Activated naive CD4-positive, alpha-beta T cell treated with anti-CD3 and anti-CD28 coated beads, Interleukin-2, amount 50 U/mL, for 72 hours (primary cell): ENCODE measurements around the gene DNAJB13. TPM values are rescaled to one million over a fixed set of nuclear protein-coding genes. Genes with fewer than 3 reads are reported as not detected.
A peak's percentile ranks its signal among the peaks of the same experiment; 100 is the strongest.

Source experiments
- ATAC-seq, 2 donors: fragments of 150-1000 bp; cut with Tn5 transposase; 2 replicates each; pipeline ENCODE4 v1.10.0; 2021; ENCODE audit warnings: mild to moderate bottlenecking in 2 of 2, moderate library complexity in 2 of 2
- DNase-seq, 2 donors: peaks; one replicate each; pipeline ENCODE4 v3.0.0; 2021 to 2022; ENCODE audit warnings: low spot score in 2 of 2
- H3K27ac Mint-ChIP-seq, 2 donors: one replicate each; pipeline ENCODE4 v1.8.0; 2022; ENCODE audit warnings: mild to moderate bottlenecking in 2 of 2, mixed read lengths in 2 of 2
- H3K36me3 Mint-ChIP-seq, 2 donors: one replicate each; pipeline ENCODE4 v1.8.0; 2022; ENCODE audit warnings: mixed read lengths in 2 of 2
- H3K9me3 Mint-ChIP-seq, 2 donors: one replicate each; pipeline ENCODE4 v1.8.0; 2022; ENCODE audit warnings: mixed read lengths in 2 of 2
- total RNA-seq, 2 donors: library from RNA; stranded (reverse); gene quantifications; one replicate each; pipeline ENCODE4 v1.2.3, GENCODE V29; 2022

DNAJB13 gene
- total RNA-seq, 2 donors from 2014 or later = 0.29 to 0.32 TPM

- Mint-ChIP-seq H3K36me3 (peaks cover 0 to 10% of the 10 kb centered on the region in 2 donors), H3K9me3 (no peaks in the 10 kb centered on the region), H3K27ac (no peak overlapping the region)
- DNase-seq (no peak), ATAC-seq (no peak)
Measured at GRCh38 chr11:73944901-73945300, 5.9 kb upstream of the DNAJB13 start.

GRCh38 chr11:73945396-73945795 lies 5.4 kb upstream of the DNAJB13 start:
- Mint-ChIP-seq H3K36me3 (peaks cover 0 to 10% of the 10 kb centered on the region in 2 donors), H3K27ac (no peak overlapping the region), H3K9me3 (no peaks in the 10 kb centered on the region)
- no peak for ATAC-seq
- no peak for DNase-seq

GRCh38 chr11:73946798-73947458 lies 3.9 kb upstream of the DNAJB13 start:
- DNase-seq (no peak), ATAC-seq (no peak)
- Mint-ChIP-seq H3K9me3 (no peaks in the 10 kb centered on the region), H3K36me3 (peaks cover 0 to 1% of the 10 kb centered on the region in 2 donors), H3K27ac (no peak overlapping the region)

- Mint-ChIP-seq H3K9me3 (no peaks in the 10 kb centered on the region), H3K36me3 (no peaks in the 10 kb centered on the region), H3K27ac (peak overlapping the region in 1 of 2 donors; percentile 19)
- no peak for ATAC-seq
- no peak for DNase-seq
Measured at GRCh38 chr11:73949246-73949645, 1.6 kb upstream of the DNAJB13 start.

GRCh38 chr11:73949912-73950311 lies 914 bp upstream of the DNAJB13 start:
- Mint-ChIP-seq H3K27ac (no peak overlapping the region), H3K36me3 (no peaks in the 10 kb centered on the region), H3K9me3 (no peaks in the 10 kb centered on the region)
- ATAC-seq (no peak), DNase-seq (no peak)

- Mint-ChIP-seq H3K36me3 (no peaks in the 10 kb centered on the region), H3K27ac (no peak overlapping the region)
Measured at GRCh38 chr11:73951797-73952196, 971 bp downstream of the DNAJB13 start.

GRCh38 chr11:73956876-73957653 lies 6.2 kb downstream of the DNAJB13 start:
- no peak for ATAC-seq
- H3K9me3 Mint-ChIP-seq = no peaks in the 10 kb centered on the region
- H3K36me3 Mint-ChIP-seq = no peaks in the 10 kb centered on the region
- peak in 1 of 2 donors; percentile 46 for DNase-seq
- H3K27ac Mint-ChIP-seq = no peak overlapping the region

More at GRCh38 chr11:73951797-73952196, 971 bp downstream of the DNAJB13 start:
- ATAC-seq (no peak), DNase-seq (no peak)
- no peaks in the 10 kb centered on the region for H3K9me3 Mint-ChIP-seq

- no peak overlapping the region for H3K27ac Mint-ChIP-seq
- H3K9me3 Mint-ChIP-seq = no peaks in the 10 kb centered on the region
- ATAC-seq = peak in 1 of 2 donors; percentile 46
- no peaks in the 10 kb centered on the region for H3K36me3 Mint-ChIP-seq
- peak in 1 of 2 donors; percentile 43 for DNase-seq
Measured at GRCh38 chr11:73957654-73958361, 7.0 kb downstream of the DNAJB13 start.

GRCh38 chr11:73958521-73959141 lies 7.8 kb downstream of the DNAJB13 start:
- H3K9me3 Mint-ChIP-seq = no peaks in the 10 kb centered on the region
- H3K36me3 Mint-ChIP-seq = no peaks in the 10 kb centered on the region
- DNase-seq = no peak
- H3K27ac Mint-ChIP-seq = no peak overlapping the region
- no peak for ATAC-seq

GRCh38 chr11:73961321-73961720 lies 10.5 kb downstream of the DNAJB13 start:
- no peak for ATAC-seq
- Mint-ChIP-seq H3K27ac (no peak overlapping the region), H3K9me3 (no peaks in the 10 kb centered on the region), H3K36me3 (no peaks in the 10 kb centered on the region)
- DNase-seq = no peak

GRCh38 chr11:73962101-73962705 lies 11.4 kb downstream of the DNAJB13 start:
- no peak overlapping the region for H3K27ac Mint-ChIP-seq
- no peak for DNase-seq
- H3K9me3 Mint-ChIP-seq = no peaks in the 10 kb centered on the region
- H3K36me3 Mint-ChIP-seq = no peaks in the 10 kb centered on the region
- ATAC-seq = no peak

- Mint-ChIP-seq H3K9me3 (no peaks in the 10 kb centered on the region), H3K36me3 (no peaks in the 10 kb centered on the region), H3K27ac (peak overlapping the region; percentile 61 to 83)
- no peak for DNase-seq
- peak in 1 of 2 donors; percentile 3 for ATAC-seq
Measured at GRCh38 chr11:73963861-73964260, 13.0 kb downstream of the DNAJB13 start.

GRCh38 chr11:73965076-73965763 lies 14.4 kb downstream of the DNAJB13 start:
- no peak for ATAC-seq
- no peak for DNase-seq
- peak overlapping the region in 1 of 2 donors; percentile 55 for H3K27ac Mint-ChIP-seq
- H3K36me3 Mint-ChIP-seq = no peaks in the 10 kb centered on the region
- no peaks in the 10 kb centered on the region for H3K9me3 Mint-ChIP-seq

- ATAC-seq (no peak), DNase-seq (peak in 1 of 2 donors; percentile 28)
- Mint-ChIP-seq H3K9me3 (no peaks in the 10 kb centered on the region), H3K27ac (no peak overlapping the region), H3K36me3 (no peaks in the 10 kb centered on the region)
Measured at GRCh38 chr11:73965764-73966121, 14.9 kb downstream of the DNAJB13 start.

- no peak for DNase-seq
- Mint-ChIP-seq H3K27ac (peak overlapping the region; percentile 5 to 60), H3K36me3 (no peaks in the 10 kb centered on the region), H3K9me3 (no peaks in the 10 kb centered on the region)
- peak in 1 of 2 donors; percentile 5 for ATAC-seq
Measured at GRCh38 chr11:73968356-73968966, 17.6 kb downstream of the DNAJB13 start.

- peak overlapping the region; percentile 3 to 60 for H3K27ac Mint-ChIP-seq
- H3K36me3 Mint-ChIP-seq = peaks cover 0 to 1% of the 10 kb centered on the region in 2 donors
- no peak for ATAC-seq
- DNase-seq = no peak
- no peaks in the 10 kb centered on the region for H3K9me3 Mint-ChIP-seq
Measured at GRCh38 chr11:73969091-73969490, 18.3 kb downstream of the DNAJB13 start.
